HG03571 (cell line): Measurements from ENCODE around the gene EDA2R.

ENCODE experiments used
- ATAC-seq: cut with Tn5 transposase; IDR thresholded peaks from one replicate; pipeline ENCODE4 v1.9.1; 2021; ENCODE audit not compliant: unreplicated experiment

The EDA2R gene

DNA sequence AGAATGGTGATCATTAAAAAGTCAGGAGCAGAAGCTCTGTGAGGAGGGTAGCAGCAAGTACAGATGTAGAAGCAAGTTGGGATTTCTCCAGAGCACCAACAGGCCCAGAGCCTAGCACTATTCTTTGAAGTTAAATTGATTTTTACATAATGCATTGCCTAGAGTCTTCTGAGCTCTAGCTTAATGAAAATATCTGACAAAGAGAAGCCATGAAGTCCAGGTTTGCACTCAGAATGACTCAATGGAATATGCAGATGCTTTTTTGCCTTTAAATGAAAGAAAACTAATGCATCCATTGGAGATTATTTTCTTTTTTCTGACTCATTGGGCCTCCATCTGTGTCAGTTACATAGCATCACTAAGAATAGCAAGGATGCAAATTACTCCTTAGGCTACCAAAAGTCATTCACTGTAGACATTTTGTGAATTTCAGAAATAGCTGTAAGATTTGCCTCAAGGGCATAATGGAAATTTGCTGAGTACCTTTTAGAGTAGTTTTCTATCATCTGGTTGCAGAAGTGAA is 91.0 kb downstream of the EDA2R start:
- ATAC-seq, result no peak
